Measurements from ENCODE around the gene TENT4A. TPM values are rescaled to one million over a fixed set of nuclear protein-coding genes. Genes with fewer than 3 reads are reported as not detected.

Gene TENT4A
- total RNA-seq, 6 experiments from 2014 or later = 8.5 to 23.1 (median 13.2) TPM

GRCh38 chr5:6723122-6723815, 10.0 kb downstream of the TENT4A start:
- H3K4me1 ChIP-seq = peaks cover 0 to 38% (median 13%) of the 10 kb centered on the region in 4 donors
- no peaks in the 10 kb centered on the region for H3K36me3 ChIP-seq
- no peak for TF ChIP-seq POLR2A (IDR thresholded peaks at IDR 0.05)
- TF ChIP-seq, protein P1, sequence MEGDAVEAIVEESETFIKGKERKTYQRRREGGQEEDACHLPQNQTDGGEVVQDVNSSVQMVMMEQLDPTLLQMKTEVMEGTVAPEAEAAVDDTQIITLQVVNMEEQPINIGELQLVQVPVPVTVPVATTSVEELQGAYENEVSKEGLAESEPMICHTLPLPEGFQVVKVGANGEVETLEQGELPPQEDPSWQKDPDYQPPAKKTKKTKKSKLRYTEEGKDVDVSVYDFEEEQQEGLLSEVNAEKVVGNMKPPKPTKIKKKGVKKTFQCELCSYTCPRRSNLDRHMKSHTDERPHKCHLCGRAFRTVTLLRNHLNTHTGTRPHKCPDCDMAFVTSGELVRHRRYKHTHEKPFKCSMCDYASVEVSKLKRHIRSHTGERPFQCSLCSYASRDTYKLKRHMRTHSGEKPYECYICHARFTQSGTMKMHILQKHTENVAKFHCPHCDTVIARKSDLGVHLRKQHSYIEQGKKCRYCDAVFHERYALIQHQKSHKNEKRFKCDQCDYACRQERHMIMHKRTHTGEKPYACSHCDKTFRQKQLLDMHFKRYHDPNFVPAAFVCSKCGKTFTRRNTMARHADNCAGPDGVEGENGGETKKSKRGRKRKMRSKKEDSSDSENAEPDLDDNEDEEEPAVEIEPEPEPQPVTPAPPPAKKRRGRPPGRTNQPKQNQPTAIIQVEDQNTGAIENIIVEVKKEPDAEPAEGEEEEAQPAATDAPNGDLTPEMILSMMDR (IDR thresholded peaks at IDR 0.05) = no peak
- H3K27me3 ChIP-seq = no peaks in the 10 kb centered on the region
- H3K27ac ChIP-seq = no peak overlapping the region
- H3K4me3 ChIP-seq = no peak overlapping the region
- 52% methylated on average over 12 of the region's 14 CpGs for WGBS (ENCODE audit: insufficient coverage, low coverage, low lambda C conversion rate, missing lambda C conversion rate)
- no peak for DNase-seq
- ATAC-seq = peak in 1 of 4 donors; percentile 14
- intact Hi-C loops (cut with DNase I) = no loop called here
- no peaks in the 10 kb centered on the region for H3K9me3 ChIP-seq

GRCh38 chr5:6723816-6724300, 10.6 kb downstream of the TENT4A start:
- ATAC-seq (no peak), DNase-seq (no peak)
- Histone ChIP-seq H3K4me3 (no peak overlapping the region), H3K36me3 (no peaks in the 10 kb centered on the region), H3K27ac (no peak overlapping the region), H3K9me3 (no peaks in the 10 kb centered on the region), H3K4me1 (peaks cover 0 to 38% (median 14%) of the 10 kb centered on the region in 4 donors), H3K27me3 (no peaks in the 10 kb centered on the region)
- TF ChIP-seq, protein P1 (IDR thresholded peaks at IDR 0.05) = no peak
- no peak for TF ChIP-seq POLR2A (IDR thresholded peaks at IDR 0.05)
- intact Hi-C loops (cut with DNase I) = no loop called here
- 87% methylated on average over 9 of the region's 12 CpGs for WGBS (ENCODE audit: insufficient coverage, low coverage, low lambda C conversion rate, missing lambda C conversion rate)

GRCh38 chr5:6724321-6724929, 11.2 kb downstream of the TENT4A start:
- Histone ChIP-seq H3K4me1 (peaks cover 0 to 43% (median 18%) of the 10 kb centered on the region in 4 donors), H3K9me3 (no peaks in the 10 kb centered on the region), H3K27ac (no peak overlapping the region), H3K27me3 (no peaks in the 10 kb centered on the region), H3K36me3 (no peaks in the 10 kb centered on the region), H3K4me3 (no peak overlapping the region)
- DNase-seq = no peak
- intact Hi-C loops (cut with DNase I) = no loop called here
- 80% methylated on average over 7 of the region's 8 CpGs for WGBS (ENCODE audit: insufficient coverage, low coverage, low lambda C conversion rate, missing lambda C conversion rate)
- no peak for ATAC-seq
- TF ChIP-seq POLR2A (IDR thresholded peaks at IDR 0.05) = no peak

- no peak for TF ChIP-seq POLR2A (IDR thresholded peaks at IDR 0.05)
- TF ChIP-seq, protein P1 (IDR thresholded peaks at IDR 0.05) = no peak
- no peaks in the 10 kb centered on the region for H3K9me3 ChIP-seq
- peaks cover 0 to 43% (median 20%) of the 10 kb centered on the region in 4 donors for H3K4me1 ChIP-seq
- no peaks in the 10 kb centered on the region for H3K36me3 ChIP-seq
- H3K27me3 ChIP-seq = no peaks in the 10 kb centered on the region
- DNase-seq (no peak), ATAC-seq (no peak)
- 81% methylated on average over 4 of the region's 4 CpGs for WGBS (ENCODE audit: insufficient coverage, low coverage, low lambda C conversion rate, missing lambda C conversion rate)
- no peak overlapping the region for H3K27ac ChIP-seq
- H3K4me3 ChIP-seq = no peak overlapping the region
- intact Hi-C loops (cut with DNase I) = no loop called here
These were observed 12.2 kb downstream of the TENT4A start for GRCh38 chr5:6725421-6725820.

DNA sequence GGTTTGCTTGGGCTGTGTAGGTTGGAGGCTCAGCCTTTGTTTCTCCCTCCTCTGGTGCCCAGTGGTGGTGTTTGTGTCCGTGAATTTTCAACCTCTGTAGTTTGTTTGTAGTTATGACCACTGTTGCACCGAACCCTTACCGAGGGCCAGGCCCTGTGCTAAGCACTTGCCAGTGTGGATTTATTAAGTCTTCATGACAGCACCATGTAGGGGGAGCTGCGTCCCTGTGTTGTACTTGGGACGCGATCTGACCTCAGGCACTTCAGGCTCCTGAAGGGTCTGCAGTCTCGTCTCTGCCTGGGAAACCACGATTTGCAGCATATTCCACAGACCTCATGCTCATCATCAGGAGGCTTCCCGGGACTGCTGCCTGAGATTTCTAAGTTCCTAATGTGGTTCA, 12.8 kb downstream of the TENT4A start:
- TF ChIP-seq, protein P1 (IDR thresholded peaks at IDR 0.05) = no peak
- no peak for TF ChIP-seq POLR2A (IDR thresholded peaks at IDR 0.05)
- ATAC-seq (no peak), DNase-seq (no peak)
- intact Hi-C loops (cut with DNase I) = no loop called here
- Histone ChIP-seq H3K4me1 (peaks cover 0 to 45% (median 21%) of the 10 kb centered on the region in 4 donors), H3K27ac (no peak overlapping the region), H3K36me3 (no peaks in the 10 kb centered on the region), H3K4me3 (no peak overlapping the region), H3K9me3 (no peaks in the 10 kb centered on the region), H3K27me3 (no peaks in the 10 kb centered on the region)
- WGBS (ENCODE audit: insufficient coverage, low coverage, low lambda C conversion rate, missing lambda C conversion rate) = 96% methylated on average over 4 of the region's 9 CpGs

Data from right lobe of liver (tissue), 6 donors.